HG03460 (cell line): Measurements from ENCODE around the gene PNPLA1.

Source experiments
- ATAC-seq: cut with Tn5 transposase; IDR thresholded peaks from one replicate; pipeline ENCODE4 v1.9.1; 2021; ENCODE audit not compliant: unreplicated experiment

PNPLA1 gene

DNA sequence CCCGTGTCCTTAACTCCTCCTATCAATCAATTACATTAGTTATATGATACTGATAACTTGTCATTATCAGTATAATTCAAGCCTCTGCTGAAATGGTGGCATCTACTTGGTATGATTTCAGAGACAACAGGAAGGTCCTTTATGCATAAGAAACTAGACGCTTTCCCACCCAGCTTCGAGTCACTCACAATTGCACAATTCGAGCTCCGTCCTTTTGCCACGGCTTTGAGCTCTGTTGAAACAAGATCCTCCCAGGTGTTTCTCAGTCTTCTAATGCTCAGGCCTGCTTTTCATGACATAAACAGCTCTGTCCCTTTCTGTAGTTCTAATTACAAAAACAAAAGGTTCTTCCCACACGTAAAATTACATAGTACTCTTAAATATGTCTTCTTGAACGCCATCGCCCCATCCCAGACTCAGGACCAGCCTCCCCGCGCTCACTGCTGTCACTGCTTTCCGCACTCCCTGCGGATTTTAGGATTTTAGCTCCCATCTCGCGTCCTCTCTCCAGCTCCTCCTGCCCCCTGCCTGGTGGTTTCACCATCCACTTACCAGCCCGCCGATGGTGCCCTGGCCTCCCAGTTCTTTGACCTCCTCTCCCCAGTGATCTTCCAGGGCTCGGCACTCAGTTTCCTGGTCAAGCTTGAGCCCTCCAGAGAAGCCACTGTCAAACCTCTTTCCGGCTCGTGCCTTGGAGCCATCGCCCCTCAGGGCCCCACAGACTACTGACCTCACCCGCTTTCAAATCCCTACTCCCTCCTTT is 23.2 kb upstream of the PNPLA1 start:
- no peak for ATAC-seq

DNA sequence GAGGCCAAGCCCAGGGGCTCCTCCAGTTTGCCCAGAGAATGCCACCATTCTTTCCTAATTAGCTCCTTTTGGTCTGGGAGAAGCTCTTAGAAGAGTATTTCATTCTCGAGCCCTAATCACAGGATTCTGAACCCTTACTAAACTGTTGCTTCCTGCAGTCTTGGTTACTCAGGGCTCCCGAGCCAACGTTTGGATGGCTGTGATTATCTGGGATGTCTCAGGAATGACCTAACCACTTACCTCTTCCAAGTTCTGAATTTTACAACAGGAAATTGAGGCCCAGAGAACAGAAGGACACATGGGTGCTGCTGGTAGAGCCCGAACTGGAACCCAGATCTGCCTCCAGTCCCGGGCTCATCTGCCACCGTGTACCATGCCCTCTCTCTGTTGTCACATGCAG is 22.2 kb upstream of the PNPLA1 start:
- no peak for ATAC-seq

DNA sequence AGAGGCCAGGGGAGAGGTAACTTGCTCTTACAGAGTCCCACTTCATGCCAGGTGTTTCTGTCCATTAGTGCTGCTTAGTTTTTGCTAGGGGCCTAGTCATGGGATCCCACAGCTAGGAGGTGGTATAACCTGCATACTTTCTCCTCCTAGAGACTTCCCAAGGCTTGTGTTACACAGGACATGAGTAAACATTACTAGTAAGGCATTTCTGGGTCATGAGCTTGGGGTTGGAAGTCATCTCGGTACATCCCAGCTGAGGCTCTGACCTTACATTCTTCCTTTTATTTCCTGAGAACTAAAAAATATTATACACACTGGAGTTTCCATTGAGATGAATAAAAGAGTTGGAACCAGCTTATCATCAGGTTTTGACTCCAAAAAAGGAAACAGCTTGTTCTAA is 20.9 kb upstream of the PNPLA1 start:
- ATAC-seq = no peak

DNA sequence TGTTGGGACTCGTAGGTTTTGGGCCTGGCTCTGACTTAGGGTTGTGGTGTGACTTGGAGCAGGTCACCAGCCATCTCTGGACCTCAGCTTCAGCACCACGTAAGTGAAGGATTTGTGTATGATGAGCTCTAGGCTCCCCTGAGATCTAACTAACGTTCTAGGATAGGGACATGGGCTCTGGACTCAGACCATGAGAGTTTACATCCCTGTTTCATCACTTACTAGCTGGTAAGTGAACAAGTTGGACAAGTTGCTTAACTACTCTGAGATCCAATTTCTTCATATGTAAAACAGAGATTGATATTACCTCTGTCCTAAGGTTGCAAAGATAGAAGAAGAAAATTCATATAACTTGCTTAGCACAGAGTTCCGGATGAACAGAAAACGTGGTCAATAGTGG is 20.3 kb upstream of the PNPLA1 start:
- ATAC-seq = no peak

DNA sequence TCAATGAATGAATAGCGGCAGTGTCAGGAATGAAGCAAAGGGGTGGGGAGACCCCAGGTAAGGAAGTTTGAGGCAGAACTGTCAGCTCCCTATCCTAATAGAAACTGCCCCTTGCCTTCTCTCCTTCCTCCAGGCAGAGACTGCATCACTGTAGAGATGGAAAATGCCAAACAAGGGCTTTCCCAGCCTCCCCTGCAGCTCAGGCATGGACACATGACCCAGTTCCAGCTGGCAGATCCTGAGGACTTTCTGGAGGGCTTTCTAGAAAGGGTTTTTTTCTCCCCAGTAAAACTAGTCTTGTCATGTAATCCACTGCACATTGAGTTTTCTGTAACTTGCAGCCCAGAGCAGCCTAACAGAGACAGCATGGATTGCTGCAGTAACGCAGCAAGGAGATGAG is 17.9 kb upstream of the PNPLA1 start:
- no peak for ATAC-seq

DNA sequence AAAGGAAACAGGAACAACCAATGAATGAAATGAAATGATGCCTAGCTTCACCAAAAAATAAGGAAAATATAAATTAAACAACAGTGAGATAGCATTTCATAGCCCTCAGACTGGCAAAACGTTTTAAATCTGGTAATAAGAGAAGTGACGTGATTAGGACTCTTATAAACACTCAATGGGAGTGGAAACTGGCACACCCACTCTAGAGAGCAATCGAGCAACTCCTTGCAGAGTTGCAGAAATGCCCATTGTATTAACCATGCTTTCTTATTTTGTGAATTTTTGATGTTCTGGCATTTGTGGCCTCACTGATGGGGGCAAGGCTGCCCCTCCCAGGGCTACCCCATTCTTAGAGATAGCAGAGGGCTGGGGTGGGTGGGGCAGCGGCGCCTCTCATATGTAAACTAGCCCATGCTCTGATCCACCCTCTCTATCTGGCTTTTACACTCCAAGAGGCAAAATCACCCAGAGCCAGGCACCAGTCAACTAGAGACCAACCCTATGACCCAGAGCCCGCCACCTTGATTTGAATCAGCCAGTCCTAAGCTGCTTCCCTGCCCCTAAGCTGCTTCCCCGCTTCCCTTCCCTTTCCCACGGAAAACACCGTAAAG is 6.4 kb upstream of the PNPLA1 start:
- no peak for ATAC-seq

DNA sequence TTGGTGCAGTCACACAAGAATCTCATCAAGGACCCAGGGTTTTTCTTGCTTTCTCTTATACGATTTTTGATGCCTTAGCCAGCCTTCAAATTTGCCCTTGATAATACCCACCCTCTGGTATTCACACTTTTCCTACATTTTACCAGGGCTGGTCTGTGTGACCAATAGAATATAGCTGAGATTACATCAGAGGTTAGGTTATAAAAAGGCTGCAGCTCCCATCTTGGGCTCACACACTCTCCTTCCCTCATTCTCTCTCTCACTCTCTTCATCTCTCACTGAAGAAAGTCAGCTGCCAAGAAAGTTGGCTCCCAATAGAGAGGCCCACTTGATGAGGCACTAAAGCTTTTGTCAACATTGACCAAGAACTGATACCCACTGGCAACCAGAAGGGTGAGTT is 4.1 kb upstream of the PNPLA1 start:
- no peak for ATAC-seq

DNA sequence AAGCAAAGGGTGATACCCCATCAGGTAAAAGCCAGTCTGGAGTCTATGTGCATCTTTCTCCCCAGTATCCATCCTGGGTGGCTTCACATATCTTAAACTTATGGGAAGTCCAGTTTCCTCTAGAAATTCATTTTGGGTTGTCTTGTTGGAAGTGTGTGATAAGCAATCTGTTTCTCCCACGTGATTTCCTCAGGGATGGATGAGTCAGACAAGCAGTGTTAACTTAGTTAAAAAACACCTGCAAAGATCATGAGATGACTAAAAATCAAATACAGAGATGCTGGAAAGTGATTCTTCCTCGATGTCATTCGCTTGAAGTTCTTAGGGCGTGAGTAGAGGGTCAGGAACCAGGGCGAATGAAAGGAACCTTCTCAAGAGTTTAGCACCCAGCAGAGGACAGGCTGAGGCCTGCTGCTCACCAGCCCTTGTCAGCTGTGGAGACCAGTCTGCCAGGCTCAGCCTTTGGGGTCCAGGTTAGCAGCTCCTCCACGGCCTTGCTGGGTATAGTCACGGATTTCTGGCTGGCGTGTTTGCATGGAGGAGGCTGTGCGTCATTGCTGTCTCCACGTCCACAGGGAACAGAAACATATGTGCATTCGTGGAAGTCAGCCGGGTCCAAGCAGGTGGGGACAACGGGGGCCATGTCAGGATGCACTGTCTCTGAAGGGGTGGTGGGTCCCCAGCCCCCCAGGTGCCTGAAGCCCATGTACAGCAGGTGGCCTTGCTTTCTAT is 2.8 kb upstream of the PNPLA1 start:
- ATAC-seq = no peak

DNA sequence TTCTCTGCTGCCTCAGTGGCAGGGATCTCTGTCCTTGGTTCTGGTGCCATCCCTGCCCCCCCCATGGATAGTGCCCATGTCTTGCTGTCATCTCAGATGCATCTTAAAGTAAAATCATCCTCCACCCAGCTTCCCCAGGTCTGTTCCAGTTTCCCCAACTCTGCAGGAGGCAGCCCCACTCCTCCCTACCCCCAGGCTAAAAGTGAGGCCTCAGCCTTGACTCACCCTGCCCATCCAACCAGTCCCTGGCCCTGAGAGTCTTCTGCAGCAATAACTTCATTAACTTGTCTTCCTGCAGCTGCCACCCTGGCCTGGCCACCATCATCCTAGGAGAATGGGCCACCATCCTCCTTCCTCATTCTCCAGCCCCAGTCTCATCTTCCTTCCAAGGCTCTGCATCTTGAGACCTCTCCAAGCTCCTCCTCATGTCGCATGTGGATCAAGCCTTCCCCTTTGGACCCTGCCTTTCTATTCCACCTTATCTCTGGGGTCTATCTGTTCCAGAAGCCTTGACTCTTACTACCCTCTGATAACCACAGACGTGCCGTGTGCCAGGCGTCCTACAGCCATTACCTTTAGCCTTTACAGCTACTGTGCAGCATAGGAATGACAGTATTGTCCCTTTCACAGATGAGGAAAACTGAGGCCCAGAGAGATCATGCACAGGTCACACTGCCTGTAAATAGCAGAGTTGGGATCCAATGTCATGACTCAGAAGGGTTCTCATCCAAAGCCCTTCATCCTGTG is 2.0 kb upstream of the PNPLA1 start:
- ATAC-seq = no peak

DNA sequence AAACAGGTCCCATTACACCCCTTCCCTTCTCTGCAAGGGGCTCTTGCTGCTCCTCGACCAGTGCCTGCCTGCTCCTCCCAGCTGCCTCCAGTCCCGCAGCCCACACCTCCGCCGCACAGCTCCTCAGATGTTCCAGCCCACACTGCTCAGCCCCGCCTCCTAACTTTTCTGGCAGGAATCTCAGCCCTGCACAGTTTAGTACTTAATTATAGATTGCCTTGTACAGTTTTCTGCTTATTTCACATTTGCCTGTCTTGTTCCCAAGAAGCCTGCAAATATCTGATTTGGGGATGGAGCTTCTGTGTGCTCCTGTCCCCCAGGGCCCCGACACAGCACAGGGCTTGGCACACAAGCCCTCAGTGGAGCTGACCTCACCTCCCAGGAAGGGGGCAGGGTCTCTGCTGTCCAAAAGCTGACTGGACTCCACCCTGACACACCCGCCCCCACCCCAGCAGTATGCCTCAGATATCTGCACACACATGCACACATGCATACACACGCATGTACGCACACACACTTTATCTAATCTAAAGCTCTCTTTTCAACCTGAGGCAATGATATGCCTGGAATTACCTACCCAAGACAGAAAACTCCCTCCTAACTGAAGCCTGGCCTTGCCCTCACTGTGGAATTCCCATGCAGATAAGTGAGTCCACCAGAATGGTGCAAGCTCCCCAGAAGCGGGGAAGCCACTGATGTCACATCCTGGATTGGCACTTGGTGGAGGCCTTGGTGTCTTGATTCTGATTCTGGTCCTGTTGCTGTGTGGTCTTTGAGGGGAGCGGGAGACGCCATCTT is 1.2 kb upstream of the PNPLA1 start:
- no peak for ATAC-seq

DNA sequence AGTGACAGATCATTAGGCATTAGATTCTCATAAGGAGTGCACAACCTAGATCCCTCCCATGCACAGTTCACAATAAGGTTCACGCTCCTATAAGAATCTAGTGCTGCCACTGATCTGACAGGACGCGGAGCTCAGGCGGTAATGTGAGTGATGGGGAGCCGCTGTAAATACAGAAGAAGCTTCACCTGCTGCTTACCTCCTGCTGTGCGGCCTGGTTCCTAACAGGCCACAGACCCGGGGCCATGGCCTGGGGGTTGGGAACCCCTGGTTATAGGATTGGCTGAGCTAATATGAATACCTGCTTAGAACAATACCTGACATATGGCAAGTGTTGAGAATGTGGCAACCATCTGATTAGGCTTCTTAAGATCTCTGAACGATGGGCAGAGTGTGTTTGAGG is 2.4 kb downstream of the PNPLA1 start:
- no peak for ATAC-seq

DNA sequence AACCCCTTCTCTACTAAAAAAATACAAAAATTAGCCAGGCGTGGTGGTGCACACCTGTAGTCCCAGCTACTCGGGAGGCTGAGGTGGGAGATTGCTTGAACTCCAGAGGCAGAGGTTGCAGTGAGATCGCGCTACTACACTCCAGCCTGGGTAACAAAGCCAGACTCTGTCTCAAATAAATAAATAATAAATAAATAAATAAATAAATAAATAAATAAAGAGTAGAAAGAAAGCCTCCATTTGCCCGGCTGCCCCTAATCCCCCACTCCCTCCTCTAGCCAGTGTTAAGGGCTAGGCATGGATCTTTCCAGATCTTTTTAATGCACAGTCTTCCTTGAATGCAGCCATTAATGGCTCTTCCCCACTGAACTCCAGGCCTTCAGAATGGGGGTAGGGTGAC is 3.2 kb downstream of the PNPLA1 start:
- ATAC-seq = no peak

DNA sequence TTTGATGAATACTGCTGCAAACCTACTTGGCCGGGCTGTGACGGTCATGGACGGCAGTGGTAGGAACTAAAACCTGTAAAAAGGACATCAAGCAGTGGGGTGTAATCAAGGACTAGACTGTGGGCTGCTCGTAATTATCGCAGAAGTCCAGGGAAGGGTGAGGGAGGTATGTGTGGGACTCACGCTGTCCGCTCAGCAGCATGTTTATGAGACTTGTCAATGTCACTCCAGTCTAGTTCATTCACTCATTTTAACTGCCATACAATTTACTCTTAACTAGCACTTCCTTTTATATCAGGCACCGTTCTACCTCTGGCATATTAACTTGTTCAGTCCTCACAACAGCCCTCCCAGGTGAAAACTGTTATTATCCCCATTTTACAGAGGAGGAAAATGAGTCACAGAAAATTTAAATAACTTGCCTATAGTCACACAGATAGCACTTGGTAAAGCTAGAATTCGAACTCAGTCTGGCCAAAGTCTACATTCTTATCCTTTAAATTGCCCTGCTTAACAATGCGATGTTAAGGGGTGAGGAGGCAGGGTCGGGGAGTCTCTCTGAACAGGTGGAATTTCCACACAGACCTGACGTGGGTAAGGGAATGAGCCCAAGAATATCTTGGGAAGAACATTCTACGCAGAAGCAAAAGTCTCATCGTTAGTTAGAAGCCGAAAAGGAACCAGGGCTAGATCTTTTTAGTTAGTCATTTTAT is 4.1 kb downstream of the PNPLA1 start:
- no peak for ATAC-seq

DNA sequence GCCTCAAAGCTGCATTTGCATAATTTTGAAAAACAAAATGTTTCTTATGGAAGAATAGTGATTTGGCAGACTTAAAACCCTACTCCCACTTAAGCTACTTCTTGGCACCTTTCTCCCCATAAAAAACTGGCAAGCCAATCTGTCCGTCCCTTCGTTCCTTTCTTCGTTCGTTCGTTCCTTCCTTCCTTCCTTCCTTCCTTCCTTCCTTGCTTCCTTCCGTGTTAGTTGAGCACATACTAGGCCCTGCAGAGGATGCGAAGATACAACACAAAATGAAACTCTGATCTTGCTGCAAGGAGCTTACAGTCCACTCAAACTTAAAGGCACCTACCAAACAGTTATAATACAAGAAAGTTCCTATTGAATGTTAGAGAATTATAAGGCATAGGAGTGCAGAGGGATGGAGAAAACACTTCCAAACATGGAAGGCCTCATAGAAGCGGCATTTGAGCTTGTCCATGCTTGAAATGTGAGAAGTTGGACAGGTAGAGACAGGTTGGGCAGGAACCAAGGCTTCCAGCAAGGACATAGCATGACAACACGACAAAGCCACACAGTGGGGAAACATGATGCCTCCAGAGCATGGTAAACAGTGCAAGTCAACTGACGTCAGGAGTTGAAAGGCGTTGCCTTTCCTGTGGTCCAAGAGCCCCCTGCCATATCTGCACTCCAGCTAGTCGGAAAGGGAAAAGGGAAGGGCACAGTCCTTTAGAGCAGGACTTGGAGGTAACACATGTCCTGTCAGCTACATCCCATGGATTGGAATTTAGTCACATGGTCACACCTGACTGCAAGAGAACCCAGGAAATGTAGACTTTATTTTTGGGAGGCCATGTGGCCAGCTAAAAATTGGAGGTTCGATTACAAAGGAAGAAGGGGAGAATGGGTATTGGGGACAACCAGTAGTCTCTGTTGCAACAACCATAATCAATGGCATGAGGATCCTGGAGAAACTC is 7.0 kb downstream of the PNPLA1 start:
- ATAC-seq = no peak

DNA sequence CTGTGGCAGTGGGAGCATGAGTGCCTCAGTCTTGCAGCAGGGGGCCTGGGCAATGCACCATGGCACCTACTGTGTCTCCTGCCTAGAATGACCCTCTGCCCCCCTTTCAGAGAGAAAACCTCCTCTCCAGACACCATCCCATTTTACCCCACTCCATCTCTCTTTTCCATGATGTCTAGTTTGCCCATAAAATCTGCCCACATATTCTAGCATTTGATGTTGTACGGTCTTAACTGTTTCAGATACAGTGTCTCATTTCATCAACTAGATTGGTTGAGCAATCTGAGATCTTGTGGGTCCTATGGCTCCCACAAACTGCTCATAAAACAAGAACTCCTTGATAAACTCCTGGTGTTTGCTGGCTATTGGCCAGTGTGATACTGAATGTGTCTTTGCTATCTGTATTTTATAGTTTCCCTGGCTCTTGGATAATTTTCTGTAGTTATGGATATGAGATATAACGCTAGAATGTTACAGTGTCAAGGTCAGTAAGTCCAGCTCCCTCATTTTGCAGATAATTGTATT is 8.1 kb downstream of the PNPLA1 start:
- no peak for ATAC-seq

DNA sequence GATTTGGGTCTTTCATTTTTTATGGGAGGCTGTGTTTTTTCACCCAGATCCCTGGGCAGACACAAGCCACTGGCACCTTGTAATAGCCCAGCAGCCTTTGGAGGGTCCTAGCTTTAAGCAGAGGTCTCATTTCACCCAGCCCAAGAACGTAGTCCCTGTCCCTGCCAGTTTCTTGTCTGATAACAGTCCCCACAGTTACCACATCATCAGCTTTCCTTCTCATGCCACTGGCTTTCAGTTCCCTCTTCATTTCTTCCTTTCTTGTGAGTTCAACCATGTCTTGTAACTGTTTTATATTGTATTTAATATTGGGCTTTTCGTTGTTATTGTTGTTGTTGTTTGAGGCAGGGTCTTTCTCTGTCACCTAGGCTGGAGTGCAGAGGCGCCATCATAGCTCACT is 10.6 kb downstream of the PNPLA1 start:
- ATAC-seq = no peak

DNA sequence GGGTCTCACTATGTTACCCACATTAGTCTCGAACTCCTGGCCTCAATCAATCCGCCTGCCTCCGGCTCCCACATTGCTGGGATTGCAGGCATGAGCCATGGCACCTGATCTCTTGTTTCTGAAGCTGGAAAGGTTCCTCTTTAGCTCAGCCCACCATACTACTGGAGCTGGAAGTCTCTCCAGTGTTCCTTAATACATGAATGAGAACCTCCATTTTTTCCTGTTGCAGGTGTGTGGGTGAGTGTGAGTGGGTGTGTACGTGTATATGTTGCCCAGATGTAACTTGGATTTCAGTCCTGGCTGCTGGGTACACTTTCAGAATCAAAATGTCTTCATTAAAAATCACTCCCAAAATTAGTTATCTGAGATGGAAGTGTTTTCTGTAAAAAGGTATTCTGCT is 11.1 kb downstream of the PNPLA1 start:
- no peak for ATAC-seq

DNA sequence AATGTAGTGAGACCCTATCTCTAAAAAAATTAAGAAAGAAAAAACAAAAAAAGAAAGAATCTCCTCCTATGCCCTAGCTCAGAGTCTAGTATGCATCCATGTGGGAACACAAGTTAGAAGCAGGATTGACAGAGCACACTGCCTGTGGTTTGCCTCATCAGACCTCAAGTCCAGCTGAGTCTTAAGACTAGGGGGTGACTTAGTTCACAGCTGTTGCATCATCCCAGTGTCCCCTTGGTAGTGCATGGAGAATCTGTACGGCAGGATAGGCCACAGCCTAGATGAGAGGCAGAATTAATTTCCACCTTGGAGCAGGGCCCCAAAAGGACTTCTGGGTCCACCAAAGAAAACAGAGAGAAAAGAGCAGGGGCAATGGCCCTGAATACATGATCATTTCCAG is 13.7 kb downstream of the PNPLA1 start:
- no peak for ATAC-seq

DNA sequence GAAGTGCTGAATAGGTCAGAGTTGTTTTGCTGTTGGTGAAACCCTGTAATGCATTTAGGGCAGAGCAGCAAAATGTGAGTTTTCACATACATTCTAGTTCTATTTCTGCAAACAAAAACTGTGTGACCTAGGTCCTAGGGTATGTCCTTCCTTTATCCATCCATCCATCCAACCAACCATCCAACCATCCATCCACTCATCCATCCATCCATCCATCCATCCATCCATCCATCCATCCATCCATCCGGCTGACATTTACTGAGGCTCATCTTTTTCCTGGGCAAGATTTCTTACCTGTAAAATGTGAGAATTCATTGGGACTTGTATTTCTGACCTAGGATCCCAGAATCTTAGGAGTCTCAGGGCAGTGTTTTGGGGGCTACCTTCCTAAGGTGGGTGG is 14.5 kb downstream of the PNPLA1 start:
- no peak for ATAC-seq
